Upper lobe of right lung (tissue), 1 donor: ENCODE measurements around the gene MUTYH. TPM values are rescaled to one million over a fixed set of nuclear protein-coding genes. Genes with fewer than 3 reads are reported as not detected.
"Not testable (repeated sequence)": the region's sequence is repeated elsewhere in the genome, so short reads cannot be mapped to it uniquely, and the experiment has no call there.

Experiments used
- ATAC-seq: fragments of 200-7000 bp; cut with Tn5 transposase; one replicate; pipeline ENCODE4 v1.9.1; 2020; ENCODE audit warnings: mild to moderate bottlenecking, moderate library complexity
- DNase-seq: peaks from one replicate; pipeline ENCODE4 v3.0.0-alpha.2; 2020
- H3K27ac ChIP-seq: fragments of 200-600 bp; one replicate; pipeline ENCODE4 v1.8.0; 2022
- H3K27me3 ChIP-seq: fragments of 200-600 bp; one replicate; pipeline ENCODE4 v1.8.0; 2022; ENCODE audit warnings: mild to moderate bottlenecking
- H3K36me3 ChIP-seq: fragments of 200-600 bp; one replicate; pipeline ENCODE4 v1.8.0; 2022
- H3K4me1 ChIP-seq: fragments of 200-600 bp; one replicate; pipeline ENCODE4 v1.8.0; 2022
- H3K4me3 ChIP-seq: fragments of 200-600 bp; one replicate; pipeline ENCODE4 v1.8.0; 2022; ENCODE audit warnings: mild to moderate bottlenecking
- H3K9me3 ChIP-seq: fragments of 200-600 bp; one replicate; pipeline ENCODE4 v1.8.0; 2022
- intact Hi-C: fragments of 100-400 bp; cut with DNase I; formaldehyde crosslinking; loops from one replicate; pipeline ENCODE4 v1.11.0; 2022
- total RNA-seq: library from RNA; stranded (reverse); fragmentation: NEBNext Ultra II Directional; extraction: Animal tissue kit (Norgen Biotek cat#: 25700); gene quantifications from one replicate; pipeline ENCODE4 v1.2.1, GENCODE V29; 2021
- TF ChIP-seq, protein P1 (sequence below): fragments of 200-600 bp; IDR thresholded peaks from one replicate; pipeline ENCODE4 v1.8.0; 2022; ENCODE audit warnings: antibody characterized with exemption
- donor health status: DM: no; HTN: yes; CAD: no; lungs with severe emphysema.

Gene MUTYH
- total RNA-seq, 1 donor from 2014 or later: 20.3 TPM

DNA sequence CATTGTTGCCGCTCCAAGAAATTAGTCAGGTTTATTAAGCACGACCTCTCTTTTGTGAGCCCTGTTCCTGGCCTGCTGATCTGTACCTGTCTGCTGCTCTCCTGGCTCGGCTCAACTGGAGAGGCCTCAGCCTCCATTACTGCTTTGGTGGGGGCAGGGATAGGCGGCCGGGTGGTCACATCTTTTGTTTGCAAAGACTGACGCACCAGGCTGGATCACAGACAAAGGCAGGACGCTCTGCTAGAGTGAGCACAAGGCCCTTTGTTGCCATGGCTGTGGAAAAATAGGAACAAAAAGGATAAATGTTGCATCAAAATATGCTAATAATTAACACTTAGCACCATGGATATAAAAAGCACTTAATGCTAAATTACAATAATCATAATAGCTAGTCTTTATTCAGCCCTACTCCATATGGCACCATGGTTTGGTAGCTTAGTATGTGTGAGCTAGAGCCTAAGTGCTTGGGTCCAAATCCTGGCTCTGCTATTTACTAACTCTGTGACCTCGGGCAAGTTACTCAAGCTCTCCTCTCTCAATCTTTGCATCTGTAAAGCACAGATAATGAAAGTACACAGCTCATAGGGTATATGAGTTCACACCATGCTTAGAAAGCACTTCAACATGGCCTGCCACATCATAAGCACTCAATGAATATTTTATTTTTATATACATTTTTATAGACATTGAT is 42.4 kb downstream of the MUTYH start:
- no peak overlapping the region for H3K27ac ChIP-seq
- H3K27me3 ChIP-seq: no peaks in the 10 kb centered on the region
- intact Hi-C loops: loop anchor here (5.0 kb wide), 1 partner anchor 281 kb away; no protein-coding TSS in a partner anchor
- no peak for DNase-seq
- TF ChIP-seq, protein P1, sequence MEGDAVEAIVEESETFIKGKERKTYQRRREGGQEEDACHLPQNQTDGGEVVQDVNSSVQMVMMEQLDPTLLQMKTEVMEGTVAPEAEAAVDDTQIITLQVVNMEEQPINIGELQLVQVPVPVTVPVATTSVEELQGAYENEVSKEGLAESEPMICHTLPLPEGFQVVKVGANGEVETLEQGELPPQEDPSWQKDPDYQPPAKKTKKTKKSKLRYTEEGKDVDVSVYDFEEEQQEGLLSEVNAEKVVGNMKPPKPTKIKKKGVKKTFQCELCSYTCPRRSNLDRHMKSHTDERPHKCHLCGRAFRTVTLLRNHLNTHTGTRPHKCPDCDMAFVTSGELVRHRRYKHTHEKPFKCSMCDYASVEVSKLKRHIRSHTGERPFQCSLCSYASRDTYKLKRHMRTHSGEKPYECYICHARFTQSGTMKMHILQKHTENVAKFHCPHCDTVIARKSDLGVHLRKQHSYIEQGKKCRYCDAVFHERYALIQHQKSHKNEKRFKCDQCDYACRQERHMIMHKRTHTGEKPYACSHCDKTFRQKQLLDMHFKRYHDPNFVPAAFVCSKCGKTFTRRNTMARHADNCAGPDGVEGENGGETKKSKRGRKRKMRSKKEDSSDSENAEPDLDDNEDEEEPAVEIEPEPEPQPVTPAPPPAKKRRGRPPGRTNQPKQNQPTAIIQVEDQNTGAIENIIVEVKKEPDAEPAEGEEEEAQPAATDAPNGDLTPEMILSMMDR: no peak
- ATAC-seq: no peak
- no peaks in the 10 kb centered on the region for H3K9me3 ChIP-seq
- peaks cover 2% of the 10 kb centered on the region for H3K4me1 ChIP-seq
- H3K4me3 ChIP-seq: no peak overlapping the region
- H3K36me3 ChIP-seq: no peaks in the 10 kb centered on the region

GRCh38 chr1:45291716-45292115 is 48.5 kb downstream of the MUTYH start:
- H3K27me3 ChIP-seq: no peaks in the 10 kb centered on the region
- no peak for ATAC-seq

GRCh38 chr1:45291002-45291401 is 49.2 kb downstream of the MUTYH start:
- H3K36me3 ChIP-seq, H3K9me3 ChIP-seq, H3K4me1 ChIP-seq, H3K27me3 ChIP-seq, intact Hi-C loops, ATAC-seq, H3K4me3 ChIP-seq, H3K27ac ChIP-seq, DNase-seq: not testable (repeated sequence)

More at GRCh38 chr1:45291716-45292115, 48.5 kb downstream of the MUTYH start:
- no peaks in the 10 kb centered on the region for H3K4me1 ChIP-seq
- TF ChIP-seq, protein P1: no peak
- no peak for DNase-seq
- H3K4me3 ChIP-seq: no peak overlapping the region
- no peak overlapping the region for H3K27ac ChIP-seq
- intact Hi-C loops: no loop called here
- H3K36me3 ChIP-seq: no peaks in the 10 kb centered on the region
- no peaks in the 10 kb centered on the region for H3K9me3 ChIP-seq

- H3K4me1 ChIP-seq, ATAC-seq, intact Hi-C loops, H3K27me3 ChIP-seq, H3K36me3 ChIP-seq, H3K9me3 ChIP-seq, H3K27ac ChIP-seq, DNase-seq, H3K4me3 ChIP-seq: not testable (repeated sequence)
Observed at GRCh38 chr1:45286521-45286920, 53.7 kb downstream of the MUTYH start.

- H3K9me3 ChIP-seq, intact Hi-C loops, H3K36me3 ChIP-seq, H3K27me3 ChIP-seq, H3K4me1 ChIP-seq, DNase-seq, ATAC-seq, H3K4me3 ChIP-seq, H3K27ac ChIP-seq: not testable (repeated sequence)
Observed at GRCh38 chr1:45284858-45285257, 55.4 kb downstream of the MUTYH start.

DNA sequence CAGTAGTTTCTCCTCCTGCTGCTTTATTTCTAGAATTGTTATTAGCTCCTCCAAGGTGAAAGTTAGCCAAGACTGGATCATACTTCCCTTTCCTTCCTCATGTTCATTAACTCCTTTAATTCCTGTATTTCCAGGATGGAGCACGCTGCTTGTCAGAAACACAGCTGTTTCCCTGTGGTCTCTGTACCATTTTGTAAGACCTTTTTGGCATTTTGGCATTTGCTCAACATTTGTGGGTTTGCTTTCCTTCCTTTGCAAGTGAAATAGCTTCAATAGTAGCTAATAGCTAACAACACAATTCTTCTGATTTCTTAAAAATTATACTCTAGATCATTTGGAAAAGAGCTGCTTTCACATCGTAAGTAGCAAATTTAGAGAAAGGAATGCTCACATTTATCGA is 57.9 kb downstream of the MUTYH start:
- H3K9me3 ChIP-seq: no peaks in the 10 kb centered on the region
- intact Hi-C loops: no loop called here
- H3K36me3 ChIP-seq: no peaks in the 10 kb centered on the region
- DNase-seq: no peak
- no peak overlapping the region for H3K27ac ChIP-seq
- H3K4me1 ChIP-seq: no peaks in the 10 kb centered on the region
- TF ChIP-seq, protein P1: no peak
- no peaks in the 10 kb centered on the region for H3K27me3 ChIP-seq
- ATAC-seq: no peak
- no peak overlapping the region for H3K4me3 ChIP-seq

Other genes with a start within 250 kb of the MUTYH start
- gene ZSWIM5, start 133.8 kb downstream of the MUTYH start, total RNA-seq: 4.1 TPM
- not detected for gene HPDL, start 13.5 kb downstream of the MUTYH start, total RNA-seq
- 8.2 TPM for gene TOE1, start 270 bp downstream of the MUTYH start, total RNA-seq
- 8.4 TPM for gene TESK2, start 150.7 kb upstream of the MUTYH start, total RNA-seq
- gene CCDC163, start 159.6 kb upstream of the MUTYH start, total RNA-seq: 0.87 TPM
- gene MMACHC, start 159.9 kb upstream of the MUTYH start, total RNA-seq: 6.9 TPM
- gene PRDX1, start 181.4 kb upstream of the MUTYH start, total RNA-seq: 401 TPM
- 167 TPM for gene AKR1A1, start 210.4 kb upstream of the MUTYH start, total RNA-seq
- gene NASP, start 243.6 kb upstream of the MUTYH start, total RNA-seq: 49.8 TPM